8988T (cell line): ENCODE data around the gene CRACR2B.

Experiments used
- DNase-seq: peaks from one replicate; pipeline ENCODE4 v3.0.0; 2011

The CRACR2B gene

GRCh38 chr11:839875-840617, 12.3 kb downstream of the CRACR2B start:
- peak; percentile 93 for DNase-seq

GRCh38 chr11:841981-842369, 14.3 kb downstream of the CRACR2B start:
- DNase-seq: no peak

DNA sequence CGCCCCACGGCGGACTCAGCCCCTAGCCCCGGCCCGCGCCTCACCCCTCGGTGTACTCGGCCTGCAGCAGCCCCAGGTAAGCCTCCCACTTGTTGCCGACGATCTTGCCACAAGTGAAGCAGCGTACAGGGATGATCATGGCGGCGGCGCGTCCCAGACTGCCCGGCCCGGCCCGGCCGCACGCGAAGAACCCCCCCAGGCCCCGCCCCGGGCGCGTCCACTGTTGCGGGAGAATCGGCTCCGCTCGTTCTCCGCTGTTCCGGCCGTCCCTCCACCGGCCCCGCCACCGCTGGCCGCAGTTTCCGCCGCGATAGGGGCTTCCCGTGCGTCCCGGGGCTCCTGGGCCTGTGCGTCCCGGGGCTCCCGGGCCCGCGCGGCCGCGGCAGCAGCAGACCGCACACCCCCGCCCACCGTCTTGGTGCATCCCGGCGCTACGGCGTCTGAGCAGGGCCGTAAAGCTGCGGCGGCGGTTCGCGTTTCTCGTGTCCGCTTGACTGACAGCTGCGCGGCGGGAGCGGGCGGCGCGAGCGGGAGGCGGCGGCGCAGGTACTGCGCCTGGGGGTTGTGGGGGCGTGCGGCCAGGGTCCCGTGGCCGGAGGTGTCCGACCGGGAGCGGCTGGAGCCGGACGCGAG, 14.8 kb downstream of the CRACR2B start, which contains the start of the genes POLR2L and TSPAN4:
TSS of gene POLR2L (minus strand) at position 160 of the 633 bp plus-strand sequence. CDS start at position 139, 21 bp downstream.
TSS of gene TSPAN4 (plus strand) at position 483 of the 633 bp plus-strand sequence. CDS start 7,453 bp downstream, outside the sequence.
- peak; percentile 93 for DNase-seq

- DNase-seq: no peak
Measured at GRCh38 chr11:843086-843734, 15.5 kb downstream of the CRACR2B start.

DNA sequence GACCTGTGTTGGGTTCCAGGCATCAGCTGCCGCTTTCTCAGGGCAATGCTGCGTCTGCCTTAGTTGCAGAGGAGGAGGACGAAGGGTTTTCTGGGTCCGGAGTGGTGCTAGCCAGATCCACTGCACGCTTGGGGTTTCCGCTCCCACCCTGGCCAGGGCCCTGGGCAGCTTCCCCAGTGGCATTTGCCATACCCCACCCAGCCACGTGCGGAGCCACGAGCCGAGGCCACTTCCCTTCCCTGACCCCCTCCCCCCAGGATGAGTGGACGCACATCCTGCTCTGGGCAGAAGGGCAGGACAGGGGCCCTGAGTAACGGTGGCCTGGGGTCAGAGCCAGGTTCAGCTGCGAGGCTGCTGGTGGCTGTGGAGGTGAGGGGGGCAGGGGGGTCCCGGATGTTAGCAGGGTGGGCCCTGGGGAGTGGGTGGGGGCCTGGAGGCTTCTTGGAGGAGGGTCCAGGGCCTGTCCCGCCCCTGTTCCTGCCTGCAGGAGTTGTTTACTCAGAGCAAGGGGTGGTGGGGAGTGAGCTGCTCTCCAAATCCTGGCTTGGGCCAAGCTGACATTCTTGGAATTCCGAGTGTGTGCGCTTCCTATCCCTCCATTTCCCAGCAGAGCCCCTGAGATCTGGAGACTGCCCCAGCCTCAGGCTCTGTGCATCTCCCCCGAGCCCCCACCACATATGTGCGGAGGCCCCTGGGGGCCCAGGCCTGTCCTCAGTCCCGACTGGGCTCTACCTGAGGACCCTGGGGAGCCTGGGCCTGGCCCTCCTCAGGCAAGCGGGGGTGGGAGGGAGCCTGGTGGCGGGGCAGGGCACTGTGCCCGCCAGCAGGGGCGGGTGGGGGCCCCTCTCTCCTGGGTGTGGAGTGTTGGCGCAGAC, 16.3 kb downstream of the CRACR2B start:
- DNase-seq: peak; percentile 98

- DNase-seq: peak; percentile 93
Measured at GRCh38 chr11:844693-845644, 17.2 kb downstream of the CRACR2B start.

- DNase-seq: no peak
Measured at GRCh38 chr11:845872-846495, 18.3 kb downstream of the CRACR2B start.

DNA sequence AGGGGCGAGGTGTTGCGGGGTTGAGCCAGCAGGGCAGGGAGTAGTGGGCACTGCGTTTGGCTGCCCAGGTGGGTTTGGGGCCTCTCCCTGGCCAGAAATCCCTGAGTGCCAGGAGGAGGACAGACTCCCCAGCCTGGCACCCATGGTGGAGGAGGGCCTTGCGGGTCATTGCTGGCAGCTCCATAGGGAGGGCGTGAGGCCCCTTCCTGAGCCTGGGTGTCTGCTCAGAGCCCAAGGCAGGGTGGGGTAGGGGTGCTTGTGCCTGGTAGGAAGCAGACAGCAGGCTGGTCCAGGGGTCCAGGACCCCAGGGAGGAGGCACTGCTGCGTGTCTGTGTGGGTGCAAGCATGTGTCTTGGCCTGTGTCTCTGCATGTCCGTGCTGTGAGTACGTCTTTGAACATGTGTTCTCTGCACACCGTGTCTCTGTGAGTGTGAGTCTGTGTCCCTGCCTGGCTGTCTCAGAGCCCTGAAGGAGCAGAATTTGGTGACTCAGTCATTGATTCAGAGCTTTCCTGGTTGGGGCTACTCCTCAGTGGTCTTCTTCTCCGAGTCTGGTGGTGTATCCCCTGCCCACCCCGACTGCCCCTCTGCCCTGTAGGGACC, 18.9 kb downstream of the CRACR2B start:
- no peak for DNase-seq

DNA sequence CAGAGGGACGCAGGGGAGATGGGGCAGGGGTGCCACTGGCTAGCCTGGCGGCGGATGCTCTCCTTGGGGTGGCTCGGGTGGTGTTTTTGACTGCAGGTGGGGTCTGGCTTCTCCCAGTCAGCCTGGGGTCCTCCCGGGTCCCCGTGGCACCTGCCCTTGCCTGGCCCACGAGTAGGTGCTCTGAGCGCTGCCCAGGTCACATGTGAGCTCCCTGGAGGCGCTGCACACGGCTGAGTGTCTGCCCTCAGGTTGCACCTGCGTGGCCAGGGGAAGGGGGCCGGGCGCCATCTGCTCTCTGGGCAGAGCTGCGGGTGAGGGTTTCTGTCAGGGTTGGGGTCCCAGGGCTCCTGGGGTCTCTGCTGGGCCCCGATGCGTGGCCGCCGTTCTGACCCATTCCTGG, 20.2 kb downstream of the CRACR2B start:
- peak; percentile 56 for DNase-seq

- DNase-seq: peak; percentile 100
Measured at GRCh38 chr11:848380-848931, 20.7 kb downstream of the CRACR2B start.

- no peak for DNase-seq
Measured at GRCh38 chr11:849104-849824, 21.5 kb downstream of the CRACR2B start.

DNA sequence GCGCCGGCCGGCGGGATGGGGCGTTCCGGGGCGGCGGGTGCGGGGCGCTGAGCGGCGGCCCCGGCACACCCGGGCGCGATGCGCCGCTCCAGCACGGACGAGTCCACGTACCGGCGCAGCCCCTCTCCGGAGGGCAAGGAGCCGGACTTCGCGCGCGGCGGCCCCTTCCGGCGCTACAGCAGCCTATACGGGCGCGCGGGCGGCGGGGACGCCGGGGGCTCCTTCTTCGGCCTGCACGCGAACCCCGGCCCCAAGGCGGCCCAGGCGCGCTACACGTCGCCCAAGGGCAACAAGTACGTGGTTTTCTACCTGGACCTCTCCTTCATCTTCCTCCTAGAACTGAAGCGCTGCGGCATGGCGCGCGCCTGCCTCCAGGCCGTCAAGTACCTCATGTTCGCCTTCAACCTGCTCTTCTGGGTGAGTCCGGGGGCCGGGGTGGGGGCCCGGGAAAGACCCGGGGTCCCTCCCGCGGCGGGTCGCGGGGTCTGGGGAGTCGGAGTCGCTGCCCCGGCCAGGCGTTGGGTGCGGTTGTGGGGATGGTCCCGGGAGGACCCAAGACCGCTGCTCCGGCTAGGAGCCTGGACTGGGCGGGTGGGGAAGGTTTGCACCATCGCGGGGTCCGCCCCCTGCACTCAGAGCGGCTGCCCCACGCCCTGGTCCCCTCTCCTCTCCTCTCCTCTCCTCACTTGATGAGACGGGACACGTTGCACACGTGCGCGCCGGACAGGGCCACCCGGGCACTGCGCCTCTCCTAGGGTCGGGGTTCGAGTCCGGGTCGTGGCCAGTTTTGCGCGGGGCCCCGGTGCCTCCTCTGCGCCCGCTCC, 22.4 kb downstream of the CRACR2B start:
- peak; percentile 58 for DNase-seq

DNA sequence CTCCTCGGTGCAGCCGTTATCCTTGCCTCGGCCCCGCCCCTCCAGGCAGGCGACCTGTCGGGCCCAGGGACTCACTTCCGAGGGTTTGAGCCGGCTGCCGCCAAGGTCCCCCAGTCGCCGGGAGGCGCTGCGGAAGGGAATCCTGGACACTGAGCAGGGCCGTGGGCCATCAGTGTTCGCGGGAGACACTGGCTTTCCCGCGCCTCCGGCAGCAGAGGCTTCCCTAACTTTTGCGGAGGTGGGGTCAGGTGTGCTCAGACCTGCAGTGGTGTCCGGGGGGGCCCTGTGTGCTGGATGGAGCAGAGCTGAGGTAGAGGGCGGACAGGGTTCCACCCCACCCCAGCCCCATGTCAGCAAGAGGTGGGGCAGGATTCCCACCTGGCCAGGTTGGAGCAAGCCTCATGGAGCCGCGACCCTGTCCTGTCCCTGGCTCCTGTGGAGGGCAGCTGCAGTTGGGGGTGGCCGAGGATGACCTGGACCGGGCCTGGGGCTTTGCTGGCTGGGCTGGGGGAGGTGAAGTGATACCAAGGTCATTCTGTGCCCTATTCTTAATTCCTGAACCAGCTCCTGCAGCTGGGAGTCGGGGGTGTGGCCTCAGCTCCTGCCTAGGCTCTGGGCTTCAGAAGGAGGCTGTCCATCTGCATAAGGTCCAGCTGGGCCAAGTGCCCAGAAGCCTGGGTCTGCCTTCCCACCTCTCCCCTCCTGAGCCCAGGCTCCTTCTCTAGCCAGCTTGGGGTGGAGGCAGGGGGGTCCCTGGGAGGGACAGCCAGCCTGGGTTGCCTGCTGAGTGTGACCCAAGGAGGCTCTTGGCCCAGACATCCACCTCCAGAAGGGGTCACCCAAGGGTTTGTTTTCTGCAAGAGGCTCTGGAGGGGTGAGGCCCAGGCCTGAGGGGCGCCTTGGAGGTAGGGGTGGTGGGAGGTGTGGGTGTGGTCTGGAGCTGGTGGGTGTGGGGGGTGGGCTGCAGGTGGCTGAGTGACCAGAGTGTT, 23.4 kb downstream of the CRACR2B start:
- peak; percentile 97 for DNase-seq

- DNase-seq: peak; percentile 51
Measured at GRCh38 chr11:852762-853161, 25.0 kb downstream of the CRACR2B start.

GRCh38 chr11:853682-854448, 26.1 kb downstream of the CRACR2B start:
- DNase-seq: no peak

GRCh38 chr11:854601-855329, 27.0 kb downstream of the CRACR2B start:
- peak; percentile 48 for DNase-seq
